Measurements from ENCODE around the gene CFDP1.
A peak's percentile ranks its signal among the peaks of the same experiment; 100 is the strongest.
"Not testable (repeated sequence)": the region's sequence is repeated elsewhere in the genome, so short reads cannot be mapped to it uniquely, and the experiment has no call there.

CFDP1 gene

GRCh38 chr16:75286389-75286788 is 146.9 kb downstream of the CFDP1 start:
- no peak for DNase-seq

GRCh38 chr16:75282466-75283281 is 150.6 kb downstream of the CFDP1 start:
- DNase-seq, result no peak

- no peak for DNase-seq
Observed at GRCh38 chr16:75281826-75282225, 151.5 kb downstream of the CFDP1 start.

- DNase-seq, result not testable (repeated sequence)
Observed at GRCh38 chr16:75281009-75281408, 152.3 kb downstream of the CFDP1 start.

- DNase-seq, result no peak
Observed at GRCh38 chr16:75280331-75280804, 152.9 kb downstream of the CFDP1 start.

GRCh38 chr16:75279305-75279704 is 154.0 kb downstream of the CFDP1 start:
- DNase-seq, result no peak

GRCh38 chr16:75273054-75273925 is 160.0 kb downstream of the CFDP1 start:
- no peak for DNase-seq

GRCh38 chr16:75272629-75273028 is 160.7 kb downstream of the CFDP1 start:
- DNase-seq, result not testable (repeated sequence)

- no peak for DNase-seq
Observed at GRCh38 chr16:75272097-75272551, 161.2 kb downstream of the CFDP1 start.

- no peak for DNase-seq
Observed at GRCh38 chr16:75271441-75272096, 161.7 kb downstream of the CFDP1 start.

GRCh38 chr16:75269358-75269757 is 163.9 kb downstream of the CFDP1 start:
- not testable (repeated sequence) for DNase-seq

- peak; percentile 20 for DNase-seq
Observed at GRCh38 chr16:75267631-75268264, 165.6 kb downstream of the CFDP1 start.

- no peak for DNase-seq
Observed at GRCh38 chr16:75266738-75267630, 166.3 kb downstream of the CFDP1 start.

GRCh38 chr16:75265911-75266701 is 167.2 kb downstream of the CFDP1 start:
- peak; percentile 39 for DNase-seq

GRCh38 chr16:75264999-75265910 is 168.0 kb downstream of the CFDP1 start:
- no peak for DNase-seq

- DNase-seq, result no peak
Observed at GRCh38 chr16:75264457-75264998, 168.8 kb downstream of the CFDP1 start.

- DNase-seq, result no peak
Observed at GRCh38 chr16:75263963-75264445, 169.3 kb downstream of the CFDP1 start.

GRCh38 chr16:75263291-75263962 is 169.9 kb downstream of the CFDP1 start:
- DNase-seq, result no peak

- DNase-seq, result no peak
Observed at GRCh38 chr16:75262800-75263127, 170.5 kb downstream of the CFDP1 start.

All from T1000 (cell line).